NCI-H748 (cell line): ENCODE data around the gene BAIAP3.
A peak's percentile ranks its signal among the peaks of the same experiment; 100 is the strongest.
"Not testable (repeated sequence)": the region's sequence is repeated elsewhere in the genome, so short reads cannot be mapped to it uniquely, and the experiment has no call there.

ENCODE experiments used
- DNase-seq: peaks from one replicate; lab custom pipeline; 2025; ENCODE audit not compliant: unreplicated experiment; lab: John Stamatoyannopoulos, UW

BAIAP3 gene

GRCh38 chr16:1315081-1316032 lies 18.1 kb upstream of the BAIAP3 start:
- no peak for DNase-seq

DNA sequence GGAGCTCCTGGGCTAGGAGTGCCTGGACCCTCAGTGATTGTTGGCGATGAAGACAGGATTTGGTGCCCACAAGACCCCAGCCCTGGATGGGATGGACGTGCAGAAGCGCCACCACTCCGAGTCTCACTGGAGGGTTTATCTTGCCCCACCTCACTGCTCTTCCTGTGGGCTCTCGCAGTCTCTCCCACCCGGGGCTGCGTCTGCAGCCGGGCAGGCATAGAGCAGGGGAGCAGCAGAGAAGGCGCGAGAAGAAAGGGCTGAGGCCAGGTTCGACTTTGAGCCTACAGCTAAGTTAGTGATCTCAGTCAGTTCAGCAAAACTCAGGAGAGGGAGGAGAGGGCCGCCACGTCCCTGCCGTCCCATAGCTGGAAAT lies 17.4 kb upstream of the BAIAP3 start:
- DNase-seq: no peak

- no peak for DNase-seq
Measured at GRCh38 chr16:1317479-1318267, 15.8 kb upstream of the BAIAP3 start.

DNA sequence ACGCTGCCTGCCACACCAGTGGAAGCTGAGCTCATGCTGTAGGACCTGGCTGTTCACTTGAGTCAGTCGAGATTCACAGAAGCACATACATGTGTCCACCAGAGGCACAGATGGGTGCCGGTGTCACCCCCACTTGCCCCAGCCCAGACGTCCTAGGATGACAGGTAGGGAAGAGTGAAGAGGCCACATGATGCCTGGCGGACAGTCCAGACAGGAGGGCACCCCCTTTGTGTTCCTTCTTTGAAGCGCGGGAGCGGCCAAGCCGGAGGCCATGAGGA lies 15.2 kb upstream of the BAIAP3 start:
- no peak for DNase-seq

DNA sequence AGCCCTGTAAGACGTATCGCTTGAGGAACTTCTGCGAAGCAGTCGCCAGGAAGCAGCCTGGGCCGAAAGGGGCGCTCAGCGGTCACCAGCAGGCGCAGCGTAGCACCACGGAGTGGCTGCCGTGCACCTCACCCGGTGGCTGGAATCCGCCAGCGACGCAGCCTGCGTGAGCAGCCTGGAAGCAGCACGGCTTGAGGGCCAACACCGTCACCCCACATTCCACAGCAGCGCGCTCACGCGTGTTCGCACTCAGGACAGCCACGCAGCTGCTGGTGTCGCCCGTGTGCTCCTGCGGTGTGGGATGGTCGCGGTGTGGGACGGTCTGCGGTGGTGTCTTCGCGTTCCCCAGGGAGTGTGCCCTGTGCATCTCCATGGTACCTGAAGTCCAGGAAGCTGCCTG lies 14.4 kb upstream of the BAIAP3 start:
- no peak for DNase-seq

DNA sequence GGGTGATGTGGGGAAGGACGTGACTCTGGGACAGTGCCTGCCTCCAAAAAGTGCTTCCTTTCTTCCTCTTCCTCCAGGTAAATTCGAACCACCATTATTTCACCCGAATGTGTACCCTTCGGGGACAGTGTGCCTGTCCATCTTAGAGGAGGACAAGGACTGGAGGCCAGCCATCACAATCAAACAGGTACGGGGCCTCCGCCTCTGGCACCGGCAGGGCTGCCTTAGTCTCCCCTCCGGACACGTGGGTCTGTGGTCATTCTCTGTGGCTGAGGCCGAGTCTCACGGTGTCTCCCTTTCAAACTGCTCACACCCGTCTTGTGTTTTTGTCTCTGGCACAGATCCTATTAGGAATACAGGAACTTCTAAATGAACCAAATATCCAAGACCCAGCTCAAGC lies 13.3 kb upstream of the BAIAP3 start:
- no peak for DNase-seq

GRCh38 chr16:1320658-1321240 lies 12.7 kb upstream of the BAIAP3 start:
- DNase-seq: no peak

DNA sequence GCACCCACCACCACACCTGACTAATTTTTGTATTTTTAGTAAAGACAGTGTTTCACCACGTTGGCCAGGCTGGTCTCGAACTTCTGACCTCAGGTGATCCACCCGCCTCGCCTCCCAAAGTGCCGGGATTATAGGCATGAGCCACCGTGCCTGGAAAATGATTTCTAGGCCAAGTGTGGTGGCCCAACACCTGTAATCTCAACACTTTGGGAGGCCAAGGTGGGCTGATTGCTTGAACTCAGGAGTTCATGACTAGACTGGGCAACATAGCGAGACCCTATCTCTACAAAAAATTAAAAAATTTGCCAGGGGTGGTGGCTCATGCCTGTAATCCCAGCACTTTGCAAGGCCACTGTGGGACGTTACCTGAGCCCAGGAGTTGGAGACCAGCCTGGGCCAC lies 11.0 kb upstream of the BAIAP3 start:
- DNase-seq: no peak

DNA sequence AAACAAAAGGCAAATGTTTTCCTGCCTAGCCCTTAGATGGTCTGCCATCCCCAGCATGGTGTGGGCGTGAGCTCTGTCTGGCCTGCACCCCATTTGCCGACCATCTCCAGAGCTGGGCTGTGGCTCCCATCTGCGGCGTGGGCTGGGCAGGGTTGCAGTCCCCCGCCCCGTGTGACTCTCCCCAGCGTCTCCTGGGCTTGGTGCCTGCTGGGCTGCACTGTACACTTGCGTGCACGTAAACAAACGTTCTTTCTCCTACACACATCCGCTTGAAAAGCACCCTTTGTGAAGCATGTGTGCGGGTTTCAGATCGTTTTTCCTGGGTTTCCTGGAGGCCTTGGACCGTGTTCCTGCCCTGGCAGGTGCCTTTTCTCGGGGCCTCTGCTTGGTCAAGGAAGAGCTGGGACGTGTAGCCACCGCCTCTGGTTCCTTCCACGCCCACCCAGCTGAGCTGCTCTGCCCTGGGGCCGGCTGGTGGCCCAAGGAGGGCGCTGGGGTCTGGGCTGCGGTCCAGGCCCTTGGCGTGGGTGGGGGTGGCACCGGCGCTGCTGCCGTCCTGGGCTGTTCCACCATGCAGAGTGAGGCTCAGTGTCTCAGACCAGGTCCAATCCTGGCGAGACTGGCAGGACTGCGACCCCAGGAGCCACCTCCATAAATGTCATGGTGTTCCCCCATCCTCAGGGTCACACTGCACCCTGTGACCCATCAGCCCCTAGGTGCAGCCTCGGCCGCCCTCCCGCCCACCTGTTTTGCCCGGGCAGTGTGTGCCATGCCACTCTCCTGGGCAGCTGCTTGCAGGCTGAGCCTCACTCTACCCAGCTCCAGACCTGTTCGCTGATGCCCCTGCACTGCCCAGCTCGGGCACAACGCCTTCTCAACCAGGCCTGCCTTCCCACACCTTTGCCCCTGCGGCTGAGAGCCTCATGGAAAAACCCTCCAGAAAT lies 9.9 kb upstream of the BAIAP3 start:
- DNase-seq: no peak

GRCh38 chr16:1324286-1324826 lies 9.1 kb upstream of the BAIAP3 start:
- DNase-seq: no peak

DNA sequence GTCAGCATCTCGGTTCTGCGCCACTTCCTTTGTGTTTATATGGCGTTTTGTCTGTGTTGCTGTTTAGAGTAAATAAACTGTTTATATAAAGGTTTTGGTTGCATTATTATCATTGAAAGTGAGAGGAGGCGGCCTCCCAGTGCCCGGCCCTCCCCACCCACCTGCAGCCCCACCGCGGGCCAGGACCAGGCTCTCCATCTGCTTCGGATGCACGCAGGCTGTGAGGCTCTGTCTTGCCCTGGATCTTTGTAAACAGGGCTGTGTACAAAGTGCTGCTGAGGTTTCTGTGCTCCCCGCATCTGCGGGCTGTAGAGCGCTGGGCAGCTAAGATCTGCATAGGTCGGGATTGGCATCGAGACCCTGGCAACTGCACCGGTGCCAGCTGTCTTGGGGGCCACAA lies 8.2 kb upstream of the BAIAP3 start:
- DNase-seq: no peak

GRCh38 chr16:1325673-1326371 lies 7.6 kb upstream of the BAIAP3 start:
- no peak for DNase-seq

DNA sequence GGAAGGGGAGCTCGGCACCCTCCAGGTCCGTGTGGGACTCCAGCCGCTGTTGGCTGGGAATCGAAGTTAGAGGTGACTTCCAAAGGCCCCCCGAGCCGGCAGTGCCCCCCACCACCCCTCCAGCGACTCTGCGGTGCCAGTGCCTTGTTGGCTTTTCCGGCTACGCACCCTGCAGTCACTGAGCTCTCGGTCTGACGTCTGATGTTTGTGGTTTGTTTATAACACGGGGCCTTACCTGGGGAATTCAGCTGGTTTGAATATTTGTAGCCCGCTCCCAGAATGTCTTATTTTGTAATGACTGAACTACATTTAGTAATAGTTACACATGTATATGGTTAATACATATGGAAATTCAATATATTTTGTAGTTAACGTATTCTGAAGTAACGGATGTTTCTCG lies 7.1 kb upstream of the BAIAP3 start:
- DNase-seq: no peak

DNA sequence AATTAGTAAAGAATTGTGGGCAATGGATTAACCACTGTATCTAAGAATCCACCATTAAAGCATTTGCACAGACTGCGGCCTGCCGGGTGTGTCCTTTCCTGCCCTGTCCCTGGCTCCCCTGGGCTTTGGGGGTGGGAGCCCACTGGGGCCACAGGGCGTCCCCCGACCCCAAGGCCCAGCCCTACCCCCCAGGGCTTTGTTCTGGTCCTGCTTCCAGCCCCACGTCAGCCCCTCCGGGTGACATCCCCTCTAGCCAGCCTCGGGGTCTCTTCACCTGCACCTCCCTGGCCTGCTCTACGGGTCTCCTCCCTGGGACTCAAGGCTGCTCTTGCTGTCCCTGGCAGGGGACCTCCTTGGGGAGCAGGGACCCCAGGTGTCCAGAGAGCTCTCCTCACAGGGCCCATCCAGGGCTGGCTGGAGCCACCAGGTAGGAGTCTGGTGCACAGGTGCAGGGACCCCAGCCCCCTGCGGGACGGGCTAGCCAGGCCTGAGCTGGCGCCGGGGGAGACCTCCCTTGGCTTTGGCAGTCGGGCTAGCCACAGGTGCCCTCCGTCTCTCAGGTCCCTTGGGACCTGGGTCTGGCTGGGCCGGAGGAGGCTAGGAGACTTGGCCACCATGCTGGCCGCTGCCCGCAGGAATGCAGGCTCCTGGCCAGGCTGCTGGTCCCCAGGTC lies 6.4 kb upstream of the BAIAP3 start:
- DNase-seq: no peak

- DNase-seq: peak; percentile 5
Measured at GRCh38 chr16:1327619-1327947, 5.9 kb upstream of the BAIAP3 start.

- not testable (repeated sequence) for DNase-seq
Measured at GRCh38 chr16:1328136-1328535, 5.3 kb upstream of the BAIAP3 start.

DNA sequence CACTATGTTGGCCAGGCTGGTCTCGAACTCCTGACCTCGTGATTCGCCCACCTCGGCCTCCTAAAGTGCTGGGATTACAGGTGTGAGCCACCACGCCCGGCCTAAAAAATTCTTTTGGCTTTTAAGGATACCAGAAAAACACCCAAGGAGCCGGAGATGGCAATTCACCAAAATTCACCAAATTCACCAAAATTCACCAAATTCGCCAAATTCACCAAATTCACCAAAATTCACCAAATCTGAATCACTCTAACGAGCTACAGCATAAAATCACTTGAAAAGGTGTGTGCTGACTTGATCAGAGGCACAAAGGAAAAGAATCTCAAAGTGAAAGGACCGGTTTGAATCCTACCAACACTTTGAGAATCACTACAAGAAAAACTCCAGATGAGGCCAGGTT lies 4.5 kb upstream of the BAIAP3 start:
- not testable (repeated sequence) for DNase-seq

GRCh38 chr16:1330260-1330914 lies 3.1 kb upstream of the BAIAP3 start:
- peak; percentile 27 for DNase-seq
